Measurements from ENCODE around the gene UBAP2.
"Not testable (repeated sequence)": the region's sequence is repeated elsewhere in the genome, so short reads cannot be mapped to it uniquely, and the experiment has no call there.

UBAP2 gene

GRCh38 chr9:33964086-33964768 lies 84.5 kb downstream of the UBAP2 start:
- no peak for DNase-seq

DNA sequence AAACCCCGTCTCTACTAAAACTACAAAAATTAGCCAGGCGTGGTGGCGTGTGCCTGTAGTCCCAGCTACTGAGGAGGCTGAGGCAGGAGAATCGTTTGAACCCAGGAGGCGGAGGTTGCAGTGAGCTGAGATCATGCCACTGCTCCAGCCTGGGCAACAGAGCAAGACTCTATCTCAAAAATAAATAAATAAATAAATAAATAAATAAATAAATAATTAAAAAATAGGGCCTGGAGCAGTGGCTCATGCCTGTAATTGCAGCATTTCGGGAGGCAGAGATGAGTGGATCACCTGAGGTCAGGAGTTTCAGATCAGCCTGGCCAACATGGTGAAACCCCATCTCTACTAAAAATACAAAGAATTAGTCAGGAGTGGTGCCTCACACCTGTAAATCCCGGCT lies 86.2 kb downstream of the UBAP2 start:
- DNase-seq: not testable (repeated sequence)

- DNase-seq: no peak
Measured at GRCh38 chr9:33959725-33960124, 89.0 kb downstream of the UBAP2 start.

DNA sequence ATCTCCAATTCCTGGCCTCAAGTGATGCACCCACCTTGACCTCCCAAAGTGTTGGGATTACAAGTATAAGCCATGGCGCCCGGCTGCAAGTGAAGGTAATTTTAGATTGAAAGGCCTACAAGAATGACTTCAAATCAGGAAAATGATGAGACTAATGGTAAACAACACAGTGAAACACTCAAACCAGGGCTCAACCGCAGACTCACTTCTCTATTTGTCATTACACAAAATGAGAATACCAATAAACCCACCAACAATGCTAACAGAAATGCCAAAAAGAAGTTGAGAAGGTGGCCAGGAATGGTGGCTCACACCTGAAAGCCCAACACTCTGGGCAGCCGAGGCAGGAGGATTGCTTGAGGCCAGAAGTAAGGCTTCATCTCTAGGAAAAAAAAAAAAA lies 92.1 kb downstream of the UBAP2 start:
- DNase-seq: no peak

DNA sequence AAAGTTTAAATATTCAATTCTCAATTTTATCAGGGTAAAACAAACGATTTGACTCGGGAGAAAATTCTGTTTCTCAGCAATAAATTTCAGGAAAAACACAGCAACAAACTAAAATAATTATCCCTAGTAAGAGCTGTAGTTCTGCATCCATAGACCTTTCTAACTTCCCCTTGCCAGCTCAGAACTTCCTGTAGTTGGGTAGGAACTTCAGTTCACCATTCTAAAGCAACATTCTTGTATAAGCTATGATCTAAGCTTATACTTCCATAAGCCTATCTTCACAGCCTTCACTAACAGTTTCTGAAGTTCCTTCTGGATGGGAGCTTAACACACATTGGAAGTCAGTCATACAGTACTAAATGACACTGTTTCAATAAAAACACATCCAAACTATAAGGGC lies 96.6 kb downstream of the UBAP2 start:
- DNase-seq: no peak

DNA sequence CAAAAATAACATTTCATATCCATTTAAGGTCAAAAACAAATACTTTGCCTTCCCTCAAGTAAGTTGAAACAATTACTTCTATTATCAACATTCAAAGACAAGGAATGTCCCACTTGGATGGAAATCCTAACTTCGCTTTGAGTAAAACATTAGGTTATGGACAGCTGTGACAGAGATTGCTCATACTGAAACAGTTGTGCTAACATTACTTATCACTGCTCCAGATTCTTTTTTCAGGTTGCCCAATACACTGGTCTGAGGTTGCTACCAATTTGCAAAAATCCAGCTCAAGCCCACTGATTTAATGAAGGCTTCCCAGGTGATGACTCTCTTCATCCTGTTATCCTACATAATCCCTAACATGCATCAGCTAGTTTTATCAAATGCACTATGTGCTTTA lies 98.3 kb downstream of the UBAP2 start:
- no peak for DNase-seq

DNA sequence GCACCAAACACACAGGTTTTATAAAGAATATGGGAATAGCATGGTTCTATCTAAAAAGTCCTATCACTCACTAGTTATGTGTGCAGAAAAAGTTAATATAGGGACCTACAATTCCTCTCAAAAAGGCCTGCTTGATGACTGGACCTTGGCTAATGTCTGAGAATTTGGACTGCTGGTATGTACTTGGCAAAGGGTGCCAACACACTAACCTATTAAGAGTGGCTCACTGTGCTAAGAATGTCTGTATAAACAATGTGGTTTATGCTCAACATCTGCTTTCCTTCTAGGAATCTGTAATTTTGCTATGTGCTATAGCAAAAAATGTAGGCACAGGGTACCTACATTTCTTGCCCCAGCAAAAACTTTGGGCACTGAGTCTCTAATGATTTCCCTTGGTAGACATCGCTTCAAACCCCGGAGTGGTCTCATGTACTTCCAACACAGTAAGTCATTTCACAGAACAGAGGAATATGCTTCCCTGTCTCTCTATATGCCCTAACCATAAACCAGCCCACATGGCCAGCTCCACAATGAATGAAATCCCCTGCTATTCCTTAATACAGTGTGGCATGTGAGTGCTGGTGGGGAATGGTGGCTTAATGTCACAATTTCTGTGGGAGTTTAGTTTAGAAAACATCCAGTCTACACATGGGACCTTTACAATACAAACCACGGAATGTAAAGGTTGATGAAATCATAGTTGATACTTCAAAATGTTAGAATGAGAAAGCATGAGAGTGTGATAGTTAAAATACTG lies 101.7 kb downstream of the UBAP2 start:
- no peak for DNase-seq

DNA sequence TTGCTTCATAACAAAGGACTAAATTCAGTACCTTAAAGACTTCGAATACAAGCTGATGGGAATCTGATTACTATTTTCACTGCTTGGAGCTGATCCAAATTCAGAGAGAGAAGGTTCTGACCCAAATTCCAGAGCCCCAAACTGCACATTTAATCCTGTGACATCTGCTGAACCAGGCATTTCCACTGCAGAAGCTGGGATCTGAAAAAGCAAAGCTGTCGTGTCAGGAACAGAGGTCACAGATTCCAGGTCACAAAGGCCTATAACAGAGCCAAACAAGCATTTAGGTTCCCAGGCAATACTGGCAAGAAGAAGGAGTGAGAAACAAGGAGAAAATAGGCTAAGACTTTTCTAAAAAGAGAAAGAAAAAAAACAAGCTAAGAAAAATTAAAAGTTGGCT lies 105.3 kb downstream of the UBAP2 start:
- DNase-seq: no peak

- no peak for DNase-seq
Measured at GRCh38 chr9:33942471-33943083, 106.1 kb downstream of the UBAP2 start.

- DNase-seq: no peak
Measured at GRCh38 chr9:33939924-33940874, 108.5 kb downstream of the UBAP2 start.

DNA sequence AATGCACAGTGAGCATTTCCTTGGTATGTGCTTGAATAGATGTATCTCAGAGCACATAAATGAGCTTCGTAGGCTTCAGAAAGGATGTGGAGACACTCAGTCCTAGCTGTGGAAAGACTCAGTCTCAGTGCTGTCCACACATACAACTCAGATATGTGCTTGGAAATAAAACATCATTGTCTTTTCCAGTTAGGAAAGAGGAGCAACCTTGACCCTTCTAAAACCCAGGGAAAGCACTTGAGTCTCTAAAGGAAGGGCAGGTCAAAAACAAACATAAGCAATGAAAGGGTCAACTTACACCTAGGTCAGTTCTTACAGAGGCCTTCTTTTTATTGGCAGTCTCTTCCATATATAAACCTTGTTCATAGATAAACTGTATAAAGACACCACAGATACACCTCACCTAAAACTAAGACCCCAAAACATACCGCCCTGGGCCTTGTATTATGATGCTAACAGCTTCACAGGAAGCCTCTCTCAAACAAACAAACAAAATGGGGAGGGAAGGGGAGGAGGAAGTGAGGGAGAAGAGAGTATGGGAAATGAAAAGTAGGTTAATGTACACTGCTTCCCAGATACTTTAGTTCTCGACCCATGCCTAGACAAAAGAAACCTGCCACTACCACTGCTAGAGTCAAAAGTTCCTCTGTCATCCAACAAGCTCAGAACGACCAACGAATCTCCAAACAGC lies 114.4 kb downstream of the UBAP2 start:
- no peak for DNase-seq

DNA sequence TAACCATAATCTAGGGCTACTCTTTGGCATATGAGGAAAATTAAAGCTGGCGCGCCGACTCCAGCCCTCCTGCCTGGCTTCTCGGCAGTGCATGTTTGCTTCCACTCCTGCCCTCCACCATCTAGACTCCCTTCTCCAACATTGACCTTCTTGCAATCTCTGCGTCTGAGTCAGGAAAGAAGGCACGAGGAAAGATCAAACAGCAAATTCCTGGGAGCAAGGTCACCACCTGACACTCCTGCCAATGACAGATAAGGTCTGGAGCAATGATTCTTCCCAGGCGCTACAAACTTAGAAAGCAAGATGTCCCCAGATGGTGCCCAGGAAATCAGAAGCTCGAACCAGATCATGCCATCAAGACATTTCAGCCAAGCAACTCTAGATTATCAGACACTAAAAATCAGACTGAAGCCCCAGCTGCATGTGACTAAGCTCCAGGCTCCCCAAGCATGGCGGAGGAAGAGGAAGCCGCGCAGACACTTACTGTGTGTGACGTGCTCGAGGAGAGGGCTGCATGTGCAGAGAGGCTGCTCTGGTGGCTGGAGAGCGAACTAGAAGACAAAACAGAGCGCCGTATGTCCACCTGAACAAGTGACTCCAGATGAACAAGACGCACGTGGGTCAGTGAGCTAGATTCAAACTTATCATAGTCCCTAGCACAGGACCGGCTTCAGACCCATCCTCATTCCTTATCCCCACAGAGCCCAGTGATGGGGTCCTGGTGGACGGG lies 116.4 kb downstream of the UBAP2 start:
- DNase-seq: no peak

DNA sequence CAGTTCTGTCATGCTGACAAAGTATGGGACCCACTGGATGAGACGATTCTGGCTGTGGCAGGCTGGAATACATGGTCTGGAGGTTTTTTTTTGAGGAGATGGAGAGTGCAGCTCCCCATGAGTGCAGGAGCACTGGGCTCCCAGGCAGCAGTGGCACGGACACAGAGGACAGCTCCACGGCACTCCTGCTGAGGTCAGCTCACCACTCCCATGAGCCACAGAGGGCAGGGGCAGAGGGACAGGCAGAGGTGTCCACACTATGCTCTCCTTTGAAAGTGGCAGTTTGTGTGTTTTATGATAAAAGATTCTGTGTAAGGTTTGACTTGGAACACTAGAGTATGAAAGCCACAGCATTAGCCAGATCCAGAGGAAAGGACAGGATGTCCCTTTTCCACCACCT lies 117.4 kb downstream of the UBAP2 start:
- no peak for DNase-seq

- DNase-seq: no peak
Measured at GRCh38 chr9:33927694-33928093, 121.0 kb downstream of the UBAP2 start.

- no peak for DNase-seq
Measured at GRCh38 chr9:33926746-33927485, 121.8 kb downstream of the UBAP2 start.

DNA sequence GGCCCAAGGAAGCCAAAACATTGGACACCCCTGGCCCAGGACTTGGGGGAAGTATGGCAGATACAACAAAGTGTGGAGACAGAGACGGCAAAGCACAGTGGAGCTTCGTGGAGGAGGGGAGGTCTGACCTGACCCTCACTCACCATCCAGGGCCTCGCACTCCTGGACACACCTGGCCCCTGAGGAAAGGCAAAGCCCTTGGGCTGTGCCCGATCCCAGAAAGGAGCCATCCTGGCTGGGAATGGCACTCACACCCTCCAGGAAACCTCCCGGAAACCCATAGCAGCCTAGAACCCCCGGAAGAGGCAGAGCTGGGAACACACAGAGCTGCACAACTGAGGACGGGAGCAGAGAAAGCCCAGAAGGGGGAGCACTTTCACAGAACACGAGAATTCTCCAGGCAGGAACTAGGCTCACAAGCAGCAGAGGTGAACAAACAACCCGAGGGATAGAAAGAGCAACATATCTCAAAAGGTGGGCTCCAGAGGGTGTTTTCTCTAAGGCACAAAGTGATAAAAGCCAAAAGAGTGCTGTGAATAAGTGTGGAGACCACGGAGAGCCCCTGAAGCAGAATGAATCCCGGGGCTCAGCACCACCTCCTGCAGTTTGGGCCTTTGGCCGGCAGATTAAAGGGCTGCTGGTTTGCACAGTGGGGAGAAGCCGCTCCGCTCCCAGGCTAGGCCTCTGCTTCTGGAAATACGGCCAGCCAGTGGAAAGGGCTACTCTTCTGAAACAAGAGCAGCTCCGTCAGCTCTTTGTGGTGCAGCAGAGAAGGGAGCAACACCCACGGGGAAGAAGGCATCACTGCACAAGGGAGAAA lies 123.5 kb downstream of the UBAP2 start:
- no peak for DNase-seq

- no peak for DNase-seq
Measured at GRCh38 chr9:33923998-33924701, 124.5 kb downstream of the UBAP2 start.

GRCh38 chr9:33923079-33923478 lies 125.6 kb downstream of the UBAP2 start:
- DNase-seq: no peak
